H9 (cell line): ENCODE results near the gene CMTM4. TPM values are rescaled to one million over a fixed set of nuclear protein-coding genes. Genes with fewer than 3 reads are reported as not detected.

Source experiments
- DNase-seq: peaks from one replicate; pipeline ENCODE4 v3.0.0-alpha.2; 2017
- H2AFZ ChIP-seq: one replicate; pipeline ENCODE4 v1.6.1; 2013; ENCODE audit warnings: mild to moderate bottlenecking, low read length, control low read depth, moderate library complexity
- H2AK5ac ChIP-seq: 2 replicates; pipeline ENCODE4 v1.6.1; 2013; ENCODE audit warnings: low read length, control low read depth, mixed read lengths; ENCODE audit not compliant: insufficient read length
- H2BK120ac ChIP-seq: one replicate; pipeline ENCODE4 v1.6.1; 2013; ENCODE audit warnings: low read depth, mild to moderate bottlenecking, low read length, control low read depth, inconsistent platforms; ENCODE audit not compliant: poor library complexity, severe bottlenecking
- H2BK12ac ChIP-seq: 2 replicates; pipeline ENCODE4 v1.6.1; 2013; ENCODE audit warnings: low read length, control low read depth, mixed read lengths, low read depth; ENCODE audit not compliant: insufficient read length
- H2BK15ac ChIP-seq: 2 replicates; pipeline ENCODE4 v1.6.1; 2013; ENCODE audit warnings: low read depth, low read length, control low read depth
- H2BK20ac ChIP-seq: one replicate; pipeline ENCODE4 v1.6.1; 2013; ENCODE audit warnings: low read depth, mild to moderate bottlenecking, low read length, control low read depth, inconsistent platforms; ENCODE audit not compliant: poor library complexity, severe bottlenecking
- H2BK5ac ChIP-seq: 2 replicates; pipeline ENCODE4 v1.6.1; 2013; ENCODE audit warnings: low read length, control low read depth, mixed read lengths; ENCODE audit not compliant: insufficient read length
- H3K14ac ChIP-seq: 2 replicates; pipeline ENCODE4 v1.6.1; 2013; ENCODE audit warnings: low read length, control low read depth; ENCODE audit not compliant: insufficient read depth
- H3K18ac ChIP-seq: 2 replicates; pipeline ENCODE4 v1.6.1; 2013; ENCODE audit warnings: low read depth, mild to moderate bottlenecking, mixed read lengths, low read length, control low read depth; ENCODE audit not compliant: insufficient read length
- H3K23ac ChIP-seq: 2 replicates; pipeline ENCODE4 v1.6.1; 2013; ENCODE audit warnings: low read length, control low read depth, mixed read lengths, low read depth; ENCODE audit not compliant: insufficient read length
- H3K23me2 ChIP-seq: 2 replicates; pipeline ENCODE4 v1.6.1; 2013; ENCODE audit warnings: low read depth, mild to moderate bottlenecking, mixed read lengths, low read length, control low read depth; ENCODE audit not compliant: insufficient read length, poor library complexity, severe bottlenecking
- H3K27ac ChIP-seq: 2 replicates; pipeline ENCODE4 v1.5.1; 2013; ENCODE audit warnings: low read length, control low read depth, mixed read lengths, low read depth; ENCODE audit not compliant: insufficient read length
- H3K27me3 ChIP-seq: 2 replicates; pipeline ENCODE4 v1.6.1; 2013; ENCODE audit warnings: low read length, control low read depth, inconsistent platforms; ENCODE audit not compliant: insufficient read depth
- H3K4ac ChIP-seq: 2 replicates; pipeline ENCODE4 v1.6.1; 2013; ENCODE audit warnings: low read depth, mild to moderate bottlenecking, control low read depth, inconsistent platforms, low read length, moderate library complexity
- H3K4me1 ChIP-seq: 2 replicates; pipeline ENCODE4 v1.6.1; 2013; ENCODE audit warnings: low read length, control low read depth, inconsistent platforms; ENCODE audit not compliant: insufficient read depth
- H3K4me2 ChIP-seq: 2 replicates; pipeline ENCODE4 v1.6.1; 2013; ENCODE audit warnings: low read length, control low read depth, mixed read lengths; ENCODE audit not compliant: insufficient read length, insufficient read depth
- H3K56ac ChIP-seq: 2 replicates; pipeline ENCODE4 v1.6.1; 2013; ENCODE audit warnings: low read depth, mild to moderate bottlenecking, mixed read lengths, low read length, control low read depth; ENCODE audit not compliant: insufficient read length
- H3K79me1 ChIP-seq: 2 replicates; pipeline ENCODE4 v1.6.1; 2013; ENCODE audit warnings: low read depth, mild to moderate bottlenecking, moderate library complexity, low read length, control low read depth, inconsistent platforms; ENCODE audit not compliant: insufficient read depth, poor library complexity, severe bottlenecking
- H3K79me2 ChIP-seq: 2 replicates; pipeline ENCODE4 v1.6.1; 2013; ENCODE audit warnings: low read length, control low read depth, inconsistent platforms; ENCODE audit not compliant: insufficient read depth
- H3K9ac ChIP-seq: 2 replicates; pipeline ENCODE4 v1.6.1; 2013; ENCODE audit warnings: low read length, control low read depth, mixed read lengths; ENCODE audit not compliant: insufficient read length; ENCODE audit errors: extremely low read depth
- H3K9me3 ChIP-seq: one replicate; pipeline ENCODE4 v1.6.1; 2013; ENCODE audit warnings: low read depth, low read length, inconsistent platforms; ENCODE audit not compliant: control insufficient read depth
- H3T11ph ChIP-seq: one replicate; pipeline ENCODE4 v1.6.1; 2013; ENCODE audit warnings: mild to moderate bottlenecking, low read length, control low read depth, inconsistent platforms
- H4K20me1 ChIP-seq: one replicate; pipeline ENCODE4 v1.6.1; 2013; ENCODE audit not compliant: control insufficient read depth, insufficient read length, insufficient read depth
- H4K5ac ChIP-seq: 2 replicates; pipeline ENCODE4 v1.6.1; 2013; ENCODE audit warnings: low read depth, mild to moderate bottlenecking, mixed read lengths, low read length, control low read depth; ENCODE audit not compliant: insufficient read length
- H4K8ac ChIP-seq: replicated peaks from 2 replicates; pipeline ENCODE4 v1.6.1; 2013; ENCODE audit warnings: low read length, control low read depth, mixed read lengths, low read depth; ENCODE audit not compliant: insufficient read length
- H4K91ac ChIP-seq: 2 replicates; pipeline ENCODE4 v1.6.1; 2013; ENCODE audit warnings: low read depth, mild to moderate bottlenecking, moderate library complexity, mixed read lengths, low read length, control low read depth; ENCODE audit not compliant: insufficient read length
- H3K27ac Mint-ChIP-seq, 3 experiments: 2 replicates in 2 of 3; 3 replicates in 1 of 3; pipeline ENCODE4 v1.8.0; 2020 to 2021; ENCODE audit warnings: mixed read lengths in 3 of 3, mild to moderate bottlenecking in 1 of 3, moderate library complexity in 1 of 3
- H3K27me3 Mint-ChIP-seq: 2 replicates; pipeline ENCODE4 v1.8.0; 2021; ENCODE audit warnings: low read depth, mild to moderate bottlenecking, moderate library complexity, mixed read lengths
- H3K36me3 Mint-ChIP-seq, 3 experiments: 2 replicates in 2 of 3; 3 replicates in 1 of 3; pipeline ENCODE4 v1.8.0; 2020 to 2021; ENCODE audit warnings: low read depth in 3 of 3, mixed read lengths in 3 of 3; ENCODE audit not compliant: insufficient read depth in 1 of 3
- H3K4me1 Mint-ChIP-seq, 2 experiments: 2 replicates each; pipeline ENCODE4 v1.8.0; 2020; ENCODE audit warnings: mixed read lengths in 2 of 2
- H3K4me3 Mint-ChIP-seq, 2 experiments: 2 replicates in 1 of 2; 3 replicates in 1 of 2; pipeline ENCODE4 v1.8.0; 2020 to 2021; ENCODE audit warnings: mild to moderate bottlenecking in 2 of 2, mixed read lengths in 2 of 2, moderate library complexity in 1 of 2
- H3K9me3 Mint-ChIP-seq, 2 experiments: 2 replicates in 1 of 2; 3 replicates in 1 of 2; pipeline ENCODE4 v1.8.0; 2020; ENCODE audit warnings: mild to moderate bottlenecking in 2 of 2, mixed read lengths in 2 of 2, moderate library complexity in 1 of 2
- CTCF ChIP-seq: fragments of 200-600 bp; sonication (generic); conservative IDR thresholded peaks from 3 replicates; pipeline ENCODE4 v1.8.0; 2021; ENCODE audit warnings: antibody characterized with exemption, mild to moderate bottlenecking
- WGBS: extraction: QIAGEN DNeasy Blood & Tissue Kit; methylation state at CpG from one replicate; pipeline ENCODE4 v1.1.7; 2013; ENCODE audit warnings: missing lambda C conversion rate, low lambda C conversion rate, mixed read lengths; ENCODE audit not compliant: insufficient read length; ENCODE audit errors: extremely low coverage; 5-methylcytosine and 5-hydroxymethylcytosine counted together
- total RNA-seq: library from RNA; stranded (reverse); gene quantifications from 2 replicates; pipeline ENCODE4 v1.2.1, GENCODE V29; 2021

CMTM4 gene
- total RNA-seq, 1 experiment from 2014 or later, result 40.5 TPM

GRCh38 chr16:66622863-66623262 is 73.7 kb downstream of the CMTM4 start:
- Histone ChIP-seq H4K8ac (no peak overlapping the region), H2BK20ac (no peak overlapping the region), H4K91ac (no peak overlapping the region), H3K27me3 (no peaks in the 10 kb centered on the region), H3K79me1 (no peaks in the 10 kb centered on the region), H4K20me1 (no peaks in the 10 kb centered on the region), H2BK120ac (no peak overlapping the region), H3K4me1 (peaks cover under 1% of the 10 kb centered on the region; the same call in 1 of the 2 replicates), H3K14ac (no peak overlapping the region), H3K27ac (no peak overlapping the region), H3K4me2 (no peak overlapping the region), H3K56ac (no peak overlapping the region), H3K4ac (no peak overlapping the region), H3K18ac (no peak overlapping the region), H2AK5ac (no peak overlapping the region), H3K9ac (no peak overlapping the region), H4K5ac (no peak overlapping the region), H2AFZ (no peak overlapping the region), H3K9me3 (no peaks in the 10 kb centered on the region), H3K79me2 (no peaks in the 10 kb centered on the region), H2BK5ac (no peak overlapping the region), H3K23ac (peak overlapping the region; percentile 52), H3K23me2 (no peaks in the 10 kb centered on the region), H2BK15ac (no peak overlapping the region), H2BK12ac (no peak overlapping the region), H3T11ph (no peak overlapping the region)
- WGBS, result no CpG with 5 or more reads among the region's 3 CpGs
- H3K27ac Mint-ChIP-seq, result peak overlapping the region in 2 of 3 experiments; percentile 34 to 61; a peak in 1 of 7 replicates
- H3K27me3 Mint-ChIP-seq, result no peaks in the 10 kb centered on the region
- TF ChIP-seq CTCF, result no peak
- H3K36me3 Mint-ChIP-seq, result peaks cover 15 to 49% (median 41%) of the 10 kb centered on the region in 3 experiments; a peak in 6 of 7 replicates
- no peaks in the 10 kb centered on the region for H3K9me3 Mint-ChIP-seq
- DNase-seq, result no peak
- H3K4me1 Mint-ChIP-seq, result peaks cover 23 to 26% of the 10 kb centered on the region in 2 experiments
- H3K4me3 Mint-ChIP-seq, result no peak overlapping the region
